ENCODE measurements around the gene PLAGL2.
A peak's percentile ranks its signal among the peaks of the same experiment; 100 is the strongest.
"Not testable (repeated sequence)": the region's sequence is repeated elsewhere in the genome, so short reads cannot be mapped to it uniquely, and the experiment has no call there.

PLAGL2 gene

GRCh38 chr20:32205110-32205842 is 2.3 kb downstream of the PLAGL2 start:
- DNase-seq (ENCODE audit: low spot score): peak; percentile 64
- TF ChIP-seq CTCF (IDR thresholded peaks at IDR 0.05; ENCODE audit: extremely low read depth, insufficient read depth, missing control alignments): no peak
- in situ Hi-C loops (cut with MboI; ENCODE audit: low pct_unique_long_range_greater_than_20kb, low sequenced_read_pairs, unreplicated experiment): no loop called here

- no peak for TF ChIP-seq CTCF (IDR thresholded peaks at IDR 0.05; ENCODE audit: extremely low read depth, insufficient read depth, missing control alignments)
- in situ Hi-C loops (cut with MboI; ENCODE audit: low pct_unique_long_range_greater_than_20kb, low sequenced_read_pairs, unreplicated experiment): no loop called here
- peak; percentile 52 for DNase-seq (ENCODE audit: low spot score)
Observed at GRCh38 chr20:32204205-32205109, 3.1 kb downstream of the PLAGL2 start.

- in situ Hi-C loops (cut with MboI; ENCODE audit: low pct_unique_long_range_greater_than_20kb, low sequenced_read_pairs, unreplicated experiment): no loop called here
- DNase-seq (ENCODE audit: low spot score): no peak
- TF ChIP-seq CTCF (IDR thresholded peaks at IDR 0.05; ENCODE audit: extremely low read depth, insufficient read depth, missing control alignments): no peak
Observed at GRCh38 chr20:32203356-32204204, 4.0 kb downstream of the PLAGL2 start.

GRCh38 chr20:32201977-32202363 is 5.6 kb downstream of the PLAGL2 start:
- no peak for DNase-seq (ENCODE audit: low spot score)
- in situ Hi-C loops (cut with MboI; ENCODE audit: low pct_unique_long_range_greater_than_20kb, low sequenced_read_pairs, unreplicated experiment): no loop called here
- no peak for TF ChIP-seq CTCF (IDR thresholded peaks at IDR 0.05; ENCODE audit: extremely low read depth, insufficient read depth, missing control alignments)

GRCh38 chr20:32201296-32201976 is 6.1 kb downstream of the PLAGL2 start:
- TF ChIP-seq CTCF (IDR thresholded peaks at IDR 0.05; ENCODE audit: extremely low read depth, insufficient read depth, missing control alignments): no peak
- no peak for DNase-seq (ENCODE audit: low spot score)
- in situ Hi-C loops (cut with MboI; ENCODE audit: low pct_unique_long_range_greater_than_20kb, low sequenced_read_pairs, unreplicated experiment): no loop called here

- DNase-seq (ENCODE audit: low spot score): no peak
- no peak for TF ChIP-seq CTCF (IDR thresholded peaks at IDR 0.05; ENCODE audit: extremely low read depth, insufficient read depth, missing control alignments)
- in situ Hi-C loops (cut with MboI; ENCODE audit: low pct_unique_long_range_greater_than_20kb, low sequenced_read_pairs, unreplicated experiment): no loop called here
Observed at GRCh38 chr20:32199006-32199405, 8.5 kb downstream of the PLAGL2 start.

GRCh38 chr20:32197136-32197535 is 10.4 kb downstream of the PLAGL2 start:
- in situ Hi-C loops (cut with MboI; ENCODE audit: low pct_unique_long_range_greater_than_20kb, low sequenced_read_pairs, unreplicated experiment); DNase-seq (ENCODE audit: low spot score): not testable (repeated sequence)

- in situ Hi-C loops (cut with MboI; ENCODE audit: low pct_unique_long_range_greater_than_20kb, low sequenced_read_pairs, unreplicated experiment); DNase-seq (ENCODE audit: low spot score): not testable (repeated sequence)
Observed at GRCh38 chr20:32196613-32197012, 10.9 kb downstream of the PLAGL2 start.

Data from GM13977 (cell line).